ENCODE measurements around the gene FCGR3B.
"Not testable (repeated sequence)": the region's sequence is repeated elsewhere in the genome, so short reads cannot be mapped to it uniquely, and the experiment has no call there.

Gene FCGR3B

GRCh38 chr1:161631076-161631475 is at the start of gene FCGR3B:
Gene FCGR3B (minus strand): TSS chr1:161631176. CDS start chr1:161631094, 82 bp downstream.
- H3K79me2 ChIP-seq (ENCODE audit: insufficient read depth, low read depth) = no peaks in the 10 kb centered on the region
- no peak within 1 kb of the TSS for H3K4me2 ChIP-seq
- H3K36me3 ChIP-seq (ENCODE audit: insufficient read depth) = no peaks in the 10 kb centered on the region
- no peak within 1 kb of the TSS for H2AFZ ChIP-seq (ENCODE audit: low read depth)
- no peaks in the 10 kb centered on the region for H3K27me3 ChIP-seq (ENCODE audit: insufficient read depth, low read depth)
- no peak within 1 kb of the TSS for H3K9ac ChIP-seq
- no peak within 1 kb of the TSS for H3K4me3 ChIP-seq (IDR thresholded peaks at IDR 0.05; ENCODE audit: insufficient read depth, low read depth, low read length)
- H4K20me1 ChIP-seq (ENCODE audit: insufficient read depth) = no peaks in the 10 kb centered on the region
- no peaks in the 10 kb centered on the region for H3K4me1 ChIP-seq (ENCODE audit: low read depth, poor library complexity, severe bottlenecking)
- TF ChIP-seq CTCF (conservative IDR thresholded peaks at IDR 0.05; ENCODE audit: low read depth, low read length) = no peak
- H3K27ac ChIP-seq = no peak within 1 kb of the TSS

- no peaks in the 10 kb centered on the region for H3K27me3 ChIP-seq (ENCODE audit: insufficient read depth, low read depth)
- no peak overlapping the region for H2AFZ ChIP-seq (ENCODE audit: low read depth)
- no peak overlapping the region for H3K4me3 ChIP-seq (IDR thresholded peaks at IDR 0.05; ENCODE audit: insufficient read depth, low read depth, low read length)
- no peaks in the 10 kb centered on the region for H4K20me1 ChIP-seq (ENCODE audit: insufficient read depth)
- no peaks in the 10 kb centered on the region for H3K79me2 ChIP-seq (ENCODE audit: insufficient read depth, low read depth)
- H3K4me2 ChIP-seq = no peak overlapping the region
- H3K9ac ChIP-seq = no peak overlapping the region
- no peak overlapping the region for H3K27ac ChIP-seq
- no peak for TF ChIP-seq CTCF (conservative IDR thresholded peaks at IDR 0.05; ENCODE audit: low read depth, low read length)
- no peaks in the 10 kb centered on the region for H3K36me3 ChIP-seq (ENCODE audit: insufficient read depth)
- no peaks in the 10 kb centered on the region for H3K4me1 ChIP-seq (ENCODE audit: low read depth, poor library complexity, severe bottlenecking)
These were observed 47.5 kb upstream of the FCGR3B start for GRCh38 chr1:161678500-161678899.

GRCh38 chr1:161676958-161677689 is 46.1 kb upstream of the FCGR3B start:
- H3K4me3 ChIP-seq (IDR thresholded peaks at IDR 0.05; ENCODE audit: insufficient read depth, low read depth, low read length) = no peak overlapping the region
- H3K27me3 ChIP-seq (ENCODE audit: insufficient read depth, low read depth) = no peaks in the 10 kb centered on the region
- H3K27ac ChIP-seq = no peak overlapping the region
- H2AFZ ChIP-seq (ENCODE audit: low read depth) = no peak overlapping the region
- no peaks in the 10 kb centered on the region for H3K4me1 ChIP-seq (ENCODE audit: low read depth, poor library complexity, severe bottlenecking)
- TF ChIP-seq CTCF (conservative IDR thresholded peaks at IDR 0.05; ENCODE audit: low read depth, low read length) = no peak
- no peaks in the 10 kb centered on the region for H3K36me3 ChIP-seq (ENCODE audit: insufficient read depth)
- no peak overlapping the region for H3K4me2 ChIP-seq
- no peaks in the 10 kb centered on the region for H3K79me2 ChIP-seq (ENCODE audit: insufficient read depth, low read depth)
- H3K9ac ChIP-seq = no peak overlapping the region
- H4K20me1 ChIP-seq (ENCODE audit: insufficient read depth) = no peaks in the 10 kb centered on the region

GRCh38 chr1:161676441-161676840 is 45.5 kb upstream of the FCGR3B start:
- Histone ChIP-seq H3K4me1 (ENCODE audit: low read depth, poor library complexity, severe bottlenecking) (no peaks in the 10 kb centered on the region), H3K27ac (no peak overlapping the region), H3K79me2 (ENCODE audit: insufficient read depth, low read depth) (no peaks in the 10 kb centered on the region), H3K9ac (no peak overlapping the region), H2AFZ (ENCODE audit: low read depth) (no peak overlapping the region), H4K20me1 (ENCODE audit: insufficient read depth) (no peaks in the 10 kb centered on the region), H3K4me3 (IDR thresholded peaks at IDR 0.05; ENCODE audit: insufficient read depth, low read depth, low read length) (no peak overlapping the region), H3K27me3 (ENCODE audit: insufficient read depth, low read depth) (no peaks in the 10 kb centered on the region), H3K36me3 (ENCODE audit: insufficient read depth) (no peaks in the 10 kb centered on the region), H3K4me2 (no peak overlapping the region)
- TF ChIP-seq CTCF (conservative IDR thresholded peaks at IDR 0.05; ENCODE audit: low read depth, low read length) = no peak

GRCh38 chr1:161674908-161675307 is 43.9 kb upstream of the FCGR3B start:
- not testable (repeated sequence) for H3K27me3 ChIP-seq (ENCODE audit: insufficient read depth, low read depth); H3K4me2 ChIP-seq; H3K79me2 ChIP-seq (ENCODE audit: insufficient read depth, low read depth); H2AFZ ChIP-seq (ENCODE audit: low read depth); H4K20me1 ChIP-seq (ENCODE audit: insufficient read depth); H3K4me1 ChIP-seq (ENCODE audit: low read depth, poor library complexity, severe bottlenecking); H3K9ac ChIP-seq; H3K36me3 ChIP-seq (ENCODE audit: insufficient read depth); H3K4me3 ChIP-seq (IDR thresholded peaks at IDR 0.05; ENCODE audit: insufficient read depth, low read depth, low read length); H3K27ac ChIP-seq

GRCh38 chr1:161674447-161674846 is 43.5 kb upstream of the FCGR3B start:
- H3K9ac ChIP-seq; H3K36me3 ChIP-seq (ENCODE audit: insufficient read depth); H3K4me3 ChIP-seq (IDR thresholded peaks at IDR 0.05; ENCODE audit: insufficient read depth, low read depth, low read length); H3K4me1 ChIP-seq (ENCODE audit: low read depth, poor library complexity, severe bottlenecking); H3K27ac ChIP-seq; H2AFZ ChIP-seq (ENCODE audit: low read depth); H4K20me1 ChIP-seq (ENCODE audit: insufficient read depth); H3K27me3 ChIP-seq (ENCODE audit: insufficient read depth, low read depth); H3K79me2 ChIP-seq (ENCODE audit: insufficient read depth, low read depth); H3K4me2 ChIP-seq: not testable (repeated sequence)

GRCh38 chr1:161673437-161673836 is 42.5 kb upstream of the FCGR3B start:
- not testable (repeated sequence) for H3K4me2 ChIP-seq; H3K27ac ChIP-seq; H4K20me1 ChIP-seq (ENCODE audit: insufficient read depth); H3K4me3 ChIP-seq (IDR thresholded peaks at IDR 0.05; ENCODE audit: insufficient read depth, low read depth, low read length); H3K4me1 ChIP-seq (ENCODE audit: low read depth, poor library complexity, severe bottlenecking); H3K36me3 ChIP-seq (ENCODE audit: insufficient read depth); H3K79me2 ChIP-seq (ENCODE audit: insufficient read depth, low read depth); H3K27me3 ChIP-seq (ENCODE audit: insufficient read depth, low read depth); H2AFZ ChIP-seq (ENCODE audit: low read depth); H3K9ac ChIP-seq
